ENCODE data around the gene RGS9. TPM values are rescaled to one million over a fixed set of nuclear protein-coding genes. Genes with fewer than 3 reads are reported as not detected.

The RGS9 gene
- total RNA-seq, 1 experiment from 2014 or later, result 8.6 TPM

- Histone ChIP-seq H3K79me2 (ENCODE audit: insufficient read depth, low read length) (no peaks in the 10 kb centered on the region), H3K36me3 (ENCODE audit: control insufficient read depth in 1 of 2, insufficient read depth in 2 of 2, low read length in 2 of 2) (no peaks in the 10 kb centered on the region), H3K9ac (ENCODE audit: low read length) (no peak overlapping the region), H3K4me1 (ENCODE audit: control insufficient read depth in 1 of 2, insufficient read depth in 2 of 2, low read length in 2 of 2) (no peaks in the 10 kb centered on the region), H3K4me2 (ENCODE audit: low read length) (no peak overlapping the region), H3K9me3 (ENCODE audit: control insufficient read depth in 1 of 2, insufficient read depth in 1 of 2, low read depth in 1 of 2, low read length in 2 of 2) (no peaks in the 10 kb centered on the region), H3K9me2 (ENCODE audit: insufficient read depth) (no peaks in the 10 kb centered on the region), H2AFZ (ENCODE audit: low read depth, low read length, poor library complexity, severe bottlenecking) (no peak overlapping the region), H3K4me3 (replicated peaks in 1 of 2; ENCODE audit: low read depth in 1 of 2, low read length in 2 of 2) (no peak overlapping the region), H3K27me3 (ENCODE audit: insufficient read depth, low read length) (no peaks in the 10 kb centered on the region), H4K20me1 (ENCODE audit: insufficient read depth) (no peaks in the 10 kb centered on the region), H3K27ac (ENCODE audit: low read depth, low read length) (no peak overlapping the region)
- TF ChIP-seq, protein P1, sequence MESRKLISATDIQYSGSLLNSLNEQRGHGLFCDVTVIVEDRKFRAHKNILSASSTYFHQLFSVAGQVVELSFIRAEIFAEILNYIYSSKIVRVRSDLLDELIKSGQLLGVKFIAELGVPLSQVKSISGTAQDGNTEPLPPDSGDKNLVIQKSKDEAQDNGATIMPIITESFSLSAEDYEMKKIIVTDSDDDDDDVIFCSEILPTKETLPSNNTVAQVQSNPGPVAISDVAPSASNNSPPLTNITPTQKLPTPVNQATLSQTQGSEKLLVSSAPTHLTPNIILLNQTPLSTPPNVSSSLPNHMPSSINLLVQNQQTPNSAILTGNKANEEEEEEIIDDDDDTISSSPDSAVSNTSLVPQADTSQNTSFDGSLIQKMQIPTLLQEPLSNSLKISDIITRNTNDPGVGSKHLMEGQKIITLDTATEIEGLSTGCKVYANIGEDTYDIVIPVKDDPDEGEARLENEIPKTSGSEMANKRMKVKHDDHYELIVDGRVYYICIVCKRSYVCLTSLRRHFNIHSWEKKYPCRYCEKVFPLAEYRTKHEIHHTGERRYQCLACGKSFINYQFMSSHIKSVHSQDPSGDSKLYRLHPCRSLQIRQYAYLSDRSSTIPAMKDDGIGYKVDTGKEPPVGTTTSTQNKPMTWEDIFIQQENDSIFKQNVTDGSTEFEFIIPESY (IDR thresholded peaks at IDR 0.05; ENCODE audit: extremely low read depth, insufficient replicate concordance, low read length), result no peak
- no peak for TF ChIP-seq EZH2 (IDR thresholded peaks at IDR 0.05)
- TF ChIP-seq POLR2AphosphoS5 (IDR thresholded peaks at IDR 0.05; ENCODE audit: low read depth, low read length), result no peak
- TF ChIP-seq MAX (IDR thresholded peaks at IDR 0.05), result no peak
- TF ChIP-seq, protein P2, sequence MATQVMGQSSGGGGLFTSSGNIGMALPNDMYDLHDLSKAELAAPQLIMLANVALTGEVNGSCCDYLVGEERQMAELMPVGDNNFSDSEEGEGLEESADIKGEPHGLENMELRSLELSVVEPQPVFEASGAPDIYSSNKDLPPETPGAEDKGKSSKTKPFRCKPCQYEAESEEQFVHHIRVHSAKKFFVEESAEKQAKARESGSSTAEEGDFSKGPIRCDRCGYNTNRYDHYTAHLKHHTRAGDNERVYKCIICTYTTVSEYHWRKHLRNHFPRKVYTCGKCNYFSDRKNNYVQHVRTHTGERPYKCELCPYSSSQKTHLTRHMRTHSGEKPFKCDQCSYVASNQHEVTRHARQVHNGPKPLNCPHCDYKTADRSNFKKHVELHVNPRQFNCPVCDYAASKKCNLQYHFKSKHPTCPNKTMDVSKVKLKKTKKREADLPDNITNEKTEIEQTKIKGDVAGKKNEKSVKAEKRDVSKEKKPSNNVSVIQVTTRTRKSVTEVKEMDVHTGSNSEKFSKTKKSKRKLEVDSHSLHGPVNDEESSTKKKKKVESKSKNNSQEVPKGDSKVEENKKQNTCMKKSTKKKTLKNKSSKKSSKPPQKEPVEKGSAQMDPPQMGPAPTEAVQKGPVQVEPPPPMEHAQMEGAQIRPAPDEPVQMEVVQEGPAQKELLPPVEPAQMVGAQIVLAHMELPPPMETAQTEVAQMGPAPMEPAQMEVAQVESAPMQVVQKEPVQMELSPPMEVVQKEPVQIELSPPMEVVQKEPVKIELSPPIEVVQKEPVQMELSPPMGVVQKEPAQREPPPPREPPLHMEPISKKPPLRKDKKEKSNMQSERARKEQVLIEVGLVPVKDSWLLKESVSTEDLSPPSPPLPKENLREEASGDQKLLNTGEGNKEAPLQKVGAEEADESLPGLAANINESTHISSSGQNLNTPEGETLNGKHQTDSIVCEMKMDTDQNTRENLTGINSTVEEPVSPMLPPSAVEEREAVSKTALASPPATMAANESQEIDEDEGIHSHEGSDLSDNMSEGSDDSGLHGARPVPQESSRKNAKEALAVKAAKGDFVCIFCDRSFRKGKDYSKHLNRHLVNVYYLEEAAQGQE (IDR thresholded peaks at IDR 0.05; ENCODE audit: low read depth), result no peak
- no peak for TF ChIP-seq POLR2A (IDR thresholded peaks at IDR 0.05; ENCODE audit: borderline replicate concordance, extremely low read depth, insufficient read depth, insufficient read length)
- no peak for TF ChIP-seq ELF1 (IDR thresholded peaks at IDR 0.05; ENCODE audit: borderline replicate concordance, low read depth)
- no peak for TF ChIP-seq JUND (IDR thresholded peaks at IDR 0.05)
- RAD21 ChIA-PET (ENCODE audit: low non-redundant PET in 1 of 2, low total read pairs in 2 of 2, uncharacterized antibody in 2 of 2, unreplicated experiment in 2 of 2), result no interaction called here
- ATAC-seq (no peak), DNase-seq (ENCODE audit: low read depth, low spot score) (no peak)
- no TSS peak for BruUV-seq (replicated peaks)
- intact Hi-C loops (cut with micrococcal nuclease), result no loop called here
- CTCF ChIA-PET, result no interaction called here
- POLR2A ChIA-PET, result no interaction called here
These were observed 128.1 kb downstream of the RGS9 start for GRCh38 chr17:65265276-65265675.
